ENCODE results near the gene MEST. TPM values are rescaled to one million over a fixed set of nuclear protein-coding genes. Genes with fewer than 3 reads are reported as not detected.

The MEST gene
- total RNA-seq, 1 experiment from 2014 or later, result 34.3 TPM

DNA sequence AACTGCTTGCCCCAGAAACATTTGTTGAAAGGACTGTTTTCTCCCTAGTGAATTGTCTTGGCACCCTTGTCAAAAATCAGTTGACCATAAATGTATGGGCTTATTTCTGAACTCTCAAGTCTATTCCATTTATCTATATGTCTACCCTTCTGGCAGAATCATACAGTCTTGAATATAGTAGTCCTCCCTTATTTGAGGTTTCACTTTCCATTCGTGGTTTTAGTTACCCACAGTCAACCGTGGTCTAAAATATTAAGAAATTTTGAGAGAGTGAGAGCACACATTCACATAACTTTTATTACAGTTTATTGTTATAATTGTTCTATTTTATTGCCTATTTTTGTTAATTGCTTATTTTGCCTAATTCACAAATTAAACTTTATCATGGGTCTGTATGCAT lies 33.6 kb upstream of the MEST start:
- H4K20me1 ChIP-seq (ENCODE audit: insufficient read depth, low read depth, low read length), result no peaks in the 10 kb centered on the region
- DNase-seq, result no peak
- no peaks in the 10 kb centered on the region; the same call in 1 of the 2 replicates for H3K9me3 ChIP-seq (ENCODE audit: low read length)
- H3K36me3 ChIP-seq (ENCODE audit: insufficient read depth, low read length), result no peaks in the 10 kb centered on the region
- H3K79me2 ChIP-seq (ENCODE audit: low read length), result no peaks in the 10 kb centered on the region
- H3K4me2 ChIP-seq (ENCODE audit: low read depth, low read length, poor library complexity, severe bottlenecking), result no peak overlapping the region
- H3K27me3 ChIP-seq (ENCODE audit: low read length), result 0 out of 2 replicates have a peak, but pooled peaks cover 4% of the 10 kb centered on the region
- H3K4me1 ChIP-seq (ENCODE audit: low read length), result no peaks in the 10 kb centered on the region
- H3K4me3 ChIP-seq (ENCODE audit: low read length), result no peak overlapping the region
- H2AFZ ChIP-seq (ENCODE audit: low read length), result no peak overlapping the region
- no peak overlapping the region for H3K27ac ChIP-seq (ENCODE audit: low read length)
- no peak overlapping the region for H3K9ac ChIP-seq (ENCODE audit: low read length)
- no peaks in the 10 kb centered on the region for H3K9me2 ChIP-seq (replicated peaks; ENCODE audit: insufficient read depth, low read length)

DNA sequence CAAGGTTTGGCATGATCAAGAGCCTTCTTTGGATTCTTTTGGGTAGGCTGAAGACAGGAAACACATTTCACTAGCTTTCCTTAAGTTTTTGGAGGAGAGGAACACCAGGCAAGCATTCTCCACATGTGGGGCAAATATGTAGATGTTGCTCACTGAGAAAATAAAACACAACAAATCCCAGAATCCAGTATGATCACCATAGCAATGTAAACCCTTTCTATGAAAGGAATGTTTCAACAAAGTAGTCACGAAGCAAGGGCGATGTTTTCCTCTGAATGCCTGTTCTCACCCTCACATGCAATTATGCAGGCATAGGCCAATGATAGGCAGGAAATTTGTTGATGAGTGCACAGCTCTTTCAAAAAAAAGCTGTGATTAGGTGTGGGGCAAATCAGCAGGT lies 30.6 kb upstream of the MEST start:
- Histone ChIP-seq H2AFZ (ENCODE audit: low read length) (no peak overlapping the region), H3K4me3 (ENCODE audit: low read length) (no peak overlapping the region), H4K20me1 (ENCODE audit: insufficient read depth, low read depth, low read length) (no peaks in the 10 kb centered on the region), H3K27me3 (ENCODE audit: low read length) (0 out of 2 replicates have a peak, but pooled peaks cover 4% of the 10 kb centered on the region), H3K4me1 (ENCODE audit: low read length) (no peaks in the 10 kb centered on the region), H3K27ac (ENCODE audit: low read length) (no peak overlapping the region), H3K9me3 (ENCODE audit: low read length) (no peaks in the 10 kb centered on the region; the same call in 1 of the 2 replicates), H3K79me2 (ENCODE audit: low read length) (no peaks in the 10 kb centered on the region), H3K36me3 (ENCODE audit: insufficient read depth, low read length) (no peaks in the 10 kb centered on the region), H3K9ac (ENCODE audit: low read length) (no peak overlapping the region), H3K9me2 (replicated peaks; ENCODE audit: insufficient read depth, low read length) (no peaks in the 10 kb centered on the region), H3K4me2 (ENCODE audit: low read depth, low read length, poor library complexity, severe bottlenecking) (no peak overlapping the region)
- DNase-seq, result no peak

DNA sequence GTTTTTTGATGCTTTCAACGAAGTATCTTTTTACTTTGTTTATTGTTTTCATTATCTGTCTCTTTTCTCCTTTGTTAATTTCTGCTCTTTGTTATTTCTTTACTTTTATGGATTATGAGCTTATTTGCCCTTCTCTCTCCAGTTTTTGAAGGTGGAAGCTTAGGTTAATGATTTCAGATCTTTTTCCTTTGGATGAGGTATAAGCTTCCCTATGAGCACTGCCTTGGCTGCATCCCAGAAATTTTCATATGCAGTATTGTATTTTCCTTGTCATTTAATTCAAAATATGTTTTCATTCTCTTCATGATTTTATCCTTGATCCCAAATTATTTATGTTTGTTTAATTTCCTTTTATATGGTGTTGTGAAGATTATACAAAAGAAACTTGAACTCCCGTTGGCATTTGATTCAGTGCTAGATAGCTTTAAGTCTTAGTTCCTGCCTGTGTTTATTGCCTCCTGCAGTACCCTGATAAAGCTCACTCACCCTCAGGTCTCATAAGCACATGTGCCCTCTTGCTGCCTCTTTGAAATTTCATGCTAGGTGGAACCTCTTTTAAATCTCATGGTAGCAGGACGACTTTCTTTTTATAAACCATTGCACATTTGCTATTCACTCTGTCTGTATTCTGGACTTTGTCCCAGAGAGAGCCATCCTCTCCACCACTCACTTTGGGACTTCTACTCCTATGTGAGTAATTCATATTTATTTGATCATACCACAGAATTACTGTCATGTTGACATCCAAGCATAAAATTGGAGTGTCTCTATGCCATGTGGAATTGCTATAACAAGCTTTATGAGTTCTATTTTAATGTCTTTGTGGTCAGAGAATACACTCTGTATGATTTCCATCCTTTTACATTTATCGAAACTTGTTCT lies 28.1 kb upstream of the MEST start:
- Histone ChIP-seq H3K4me1 (ENCODE audit: low read length) (no peaks in the 10 kb centered on the region), H3K9me2 (replicated peaks; ENCODE audit: insufficient read depth, low read length) (no peaks in the 10 kb centered on the region), H3K4me3 (ENCODE audit: low read length) (no peak overlapping the region), H3K36me3 (ENCODE audit: insufficient read depth, low read length) (no peaks in the 10 kb centered on the region), H3K27ac (ENCODE audit: low read length) (no peak overlapping the region), H3K9me3 (ENCODE audit: low read length) (no peaks in the 10 kb centered on the region; the same call in 1 of the 2 replicates), H3K79me2 (ENCODE audit: low read length) (no peaks in the 10 kb centered on the region), H3K27me3 (ENCODE audit: low read length) (0 out of 2 replicates have a peak, but pooled peaks cover 4% of the 10 kb centered on the region), H4K20me1 (ENCODE audit: insufficient read depth, low read depth, low read length) (no peaks in the 10 kb centered on the region), H3K4me2 (ENCODE audit: low read depth, low read length, poor library complexity, severe bottlenecking) (no peak overlapping the region), H3K9ac (ENCODE audit: low read length) (no peak overlapping the region), H2AFZ (ENCODE audit: low read length) (no peak overlapping the region)
- no peak for DNase-seq

DNA sequence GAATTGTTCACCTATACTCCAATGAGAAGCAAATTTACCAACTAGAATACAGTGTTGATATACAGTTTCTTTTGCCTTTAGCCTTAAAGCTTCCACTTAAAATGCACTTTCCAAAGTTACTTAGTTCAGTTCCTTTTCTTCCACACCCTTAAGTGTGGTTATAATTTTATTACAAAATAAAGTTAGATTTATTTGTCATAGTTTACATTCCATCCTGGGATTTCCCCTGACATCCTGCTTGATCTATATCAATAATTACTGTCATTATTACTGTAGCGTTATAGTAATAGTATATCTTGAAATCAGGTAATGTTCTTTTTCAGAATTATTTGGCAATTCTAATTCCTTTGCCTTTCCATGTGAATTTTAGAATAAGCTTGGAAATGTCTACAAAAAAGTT lies 23.3 kb upstream of the MEST start:
- Histone ChIP-seq H3K27me3 (ENCODE audit: low read length) (no peaks in the 10 kb centered on the region), H3K9me3 (ENCODE audit: low read length) (no peaks in the 10 kb centered on the region), H3K36me3 (ENCODE audit: insufficient read depth, low read length) (no peaks in the 10 kb centered on the region), H3K4me1 (ENCODE audit: low read length) (peaks cover 5% of the 10 kb centered on the region; the same call in 1 of the 2 replicates), H3K9me2 (replicated peaks; ENCODE audit: insufficient read depth, low read length) (no peaks in the 10 kb centered on the region), H3K27ac (ENCODE audit: low read length) (no peak overlapping the region), H3K4me2 (ENCODE audit: low read depth, low read length, poor library complexity, severe bottlenecking) (no peak overlapping the region), H3K4me3 (ENCODE audit: low read length) (no peak overlapping the region), H4K20me1 (ENCODE audit: insufficient read depth, low read depth, low read length) (no peaks in the 10 kb centered on the region), H3K9ac (ENCODE audit: low read length) (no peak overlapping the region), H2AFZ (ENCODE audit: low read length) (no peak overlapping the region), H3K79me2 (ENCODE audit: low read length) (no peaks in the 10 kb centered on the region)
- no peak for DNase-seq

DNA sequence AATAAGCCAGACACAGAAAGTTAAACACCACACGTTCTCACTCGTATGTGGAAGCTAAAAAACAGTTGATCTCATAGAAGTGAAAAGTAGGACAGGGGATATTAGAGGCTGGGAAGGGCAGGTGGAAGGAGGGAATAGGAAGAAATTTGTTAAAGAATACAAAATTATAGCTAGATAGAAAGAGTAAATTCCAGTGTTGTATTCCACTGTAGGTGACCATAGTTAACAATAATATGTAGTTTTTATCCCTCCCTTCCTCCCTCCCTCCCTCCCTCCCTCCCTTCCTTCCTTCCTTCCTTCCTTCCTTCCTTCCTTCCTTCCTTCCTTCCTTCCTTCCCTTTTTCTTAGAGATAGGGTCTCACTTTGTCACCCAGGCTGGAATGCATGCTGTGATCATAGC lies 19.9 kb upstream of the MEST start:
- Histone ChIP-seq H3K27me3 (ENCODE audit: low read length) (no peaks in the 10 kb centered on the region), H2AFZ (ENCODE audit: low read length) (no peak overlapping the region), H3K79me2 (ENCODE audit: low read length) (no peaks in the 10 kb centered on the region), H4K20me1 (ENCODE audit: insufficient read depth, low read depth, low read length) (no peaks in the 10 kb centered on the region), H3K27ac (ENCODE audit: low read length) (no peak overlapping the region), H3K4me2 (ENCODE audit: low read depth, low read length, poor library complexity, severe bottlenecking) (no peak overlapping the region), H3K4me3 (ENCODE audit: low read length) (no peak overlapping the region), H3K9me2 (replicated peaks; ENCODE audit: insufficient read depth, low read length) (no peaks in the 10 kb centered on the region), H3K9ac (ENCODE audit: low read length) (no peak overlapping the region), H3K36me3 (ENCODE audit: insufficient read depth, low read length) (no peaks in the 10 kb centered on the region), H3K9me3 (ENCODE audit: low read length) (no peaks in the 10 kb centered on the region), H3K4me1 (ENCODE audit: low read length) (peaks cover 5% of the 10 kb centered on the region; the same call in 1 of the 2 replicates)
- no peak for DNase-seq

DNA sequence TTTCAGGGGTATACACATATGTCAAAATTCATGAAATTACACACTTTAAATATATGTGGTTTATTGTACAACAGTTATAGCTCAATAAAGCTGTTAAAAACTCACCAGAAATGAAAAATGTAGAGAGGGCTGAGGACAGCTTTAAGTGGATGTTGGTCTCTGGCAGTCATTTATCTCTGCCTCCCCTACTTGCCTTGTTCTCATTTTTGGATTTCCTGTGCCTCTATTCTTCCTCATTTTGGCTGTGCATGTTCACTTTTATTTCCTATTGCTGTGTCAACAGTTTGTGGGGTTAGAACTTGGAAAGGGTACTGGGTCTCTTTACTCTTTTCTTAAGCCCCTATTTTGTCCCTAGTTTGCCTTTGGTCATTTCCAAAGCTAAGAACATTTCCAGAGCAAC lies 18.6 kb upstream of the MEST start:
- Histone ChIP-seq H2AFZ (ENCODE audit: low read length) (peak overlapping the region; percentile 37; the same call in 1 of the 2 replicates), H4K20me1 (ENCODE audit: insufficient read depth, low read depth, low read length) (no peaks in the 10 kb centered on the region), H3K36me3 (ENCODE audit: insufficient read depth, low read length) (no peaks in the 10 kb centered on the region), H3K9me3 (ENCODE audit: low read length) (no peaks in the 10 kb centered on the region), H3K4me1 (ENCODE audit: low read length) (peaks cover 5% of the 10 kb centered on the region; the same call in 1 of the 2 replicates), H3K9me2 (replicated peaks; ENCODE audit: insufficient read depth, low read length) (no peaks in the 10 kb centered on the region), H3K27ac (ENCODE audit: low read length) (no peak overlapping the region), H3K4me2 (ENCODE audit: low read depth, low read length, poor library complexity, severe bottlenecking) (no peak overlapping the region), H3K4me3 (ENCODE audit: low read length) (no peak overlapping the region), H3K27me3 (ENCODE audit: low read length) (no peaks in the 10 kb centered on the region; the same call in 1 of the 2 replicates), H3K79me2 (ENCODE audit: low read length) (no peaks in the 10 kb centered on the region), H3K9ac (ENCODE audit: low read length) (no peak overlapping the region)
- DNase-seq, result no peak

DNA sequence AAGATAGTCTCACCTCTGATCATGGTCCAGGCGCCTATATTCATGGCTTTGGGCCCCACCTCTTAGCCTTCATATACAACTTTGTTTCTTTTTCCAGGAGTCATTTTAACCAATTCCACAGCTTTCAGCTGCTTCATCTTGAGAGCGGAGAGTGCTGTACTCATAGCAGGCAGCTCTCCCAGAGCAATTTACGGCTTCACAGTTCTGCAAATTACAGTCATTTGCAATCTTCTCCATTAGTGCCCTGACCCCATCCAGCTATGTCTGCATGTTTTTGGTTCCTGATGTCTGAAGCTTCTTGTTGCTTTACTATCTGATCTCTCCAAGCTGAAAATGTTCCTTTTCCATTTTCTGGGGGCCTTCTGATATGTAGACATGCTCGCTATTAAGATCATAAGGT lies 18.0 kb upstream of the MEST start:
- DNase-seq, result no peak
- Histone ChIP-seq H3K9me2 (replicated peaks; ENCODE audit: insufficient read depth, low read length) (no peaks in the 10 kb centered on the region), H3K4me3 (ENCODE audit: low read length) (no peak overlapping the region), H3K9me3 (ENCODE audit: low read length) (no peaks in the 10 kb centered on the region), H2AFZ (ENCODE audit: low read length) (no peak overlapping the region), H3K4me1 (ENCODE audit: low read length) (peaks cover 5% of the 10 kb centered on the region; the same call in 1 of the 2 replicates), H3K36me3 (ENCODE audit: insufficient read depth, low read length) (no peaks in the 10 kb centered on the region), H3K27ac (ENCODE audit: low read length) (no peak overlapping the region), H3K4me2 (ENCODE audit: low read depth, low read length, poor library complexity, severe bottlenecking) (no peak overlapping the region), H3K27me3 (ENCODE audit: low read length) (no peaks in the 10 kb centered on the region; the same call in 1 of the 2 replicates), H3K9ac (ENCODE audit: low read length) (no peak overlapping the region), H3K79me2 (ENCODE audit: low read length) (no peaks in the 10 kb centered on the region), H4K20me1 (ENCODE audit: insufficient read depth, low read depth, low read length) (no peaks in the 10 kb centered on the region)

DNA sequence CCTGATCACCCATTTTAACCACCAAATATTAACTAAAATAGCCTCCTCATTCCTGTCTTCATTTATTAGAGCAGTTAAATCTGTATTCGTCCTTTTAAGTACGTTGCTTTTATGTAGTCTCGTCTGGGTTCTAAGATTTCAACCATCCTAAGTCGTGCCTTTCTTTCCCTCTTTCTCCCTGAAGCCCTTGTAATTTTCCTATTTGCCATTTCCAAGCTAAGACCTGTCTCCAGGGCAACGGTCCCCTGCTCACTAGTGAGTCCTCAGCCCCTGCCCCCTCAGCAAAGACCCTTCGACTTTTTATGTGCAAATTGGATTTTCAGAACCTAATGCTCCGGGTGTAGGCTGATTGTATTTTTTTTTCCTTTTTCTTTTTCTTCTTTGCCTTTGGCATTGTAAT lies 16.1 kb upstream of the MEST start:
- no peaks in the 10 kb centered on the region for H3K36me3 ChIP-seq (ENCODE audit: insufficient read depth, low read length)
- no peak overlapping the region for H3K4me3 ChIP-seq (ENCODE audit: low read length)
- no peaks in the 10 kb centered on the region for H3K9me2 ChIP-seq (replicated peaks; ENCODE audit: insufficient read depth, low read length)
- H2AFZ ChIP-seq (ENCODE audit: low read length), result no peak overlapping the region
- H3K4me1 ChIP-seq (ENCODE audit: low read length), result peaks cover 5% of the 10 kb centered on the region; the same call in 1 of the 2 replicates
- no peaks in the 10 kb centered on the region for H3K9me3 ChIP-seq (ENCODE audit: low read length)
- DNase-seq, result no peak
- no peaks in the 10 kb centered on the region for H3K79me2 ChIP-seq (ENCODE audit: low read length)
- no peak overlapping the region for H3K9ac ChIP-seq (ENCODE audit: low read length)
- no peaks in the 10 kb centered on the region for H4K20me1 ChIP-seq (ENCODE audit: insufficient read depth, low read depth, low read length)
- no peaks in the 10 kb centered on the region; the same call in 1 of the 2 replicates for H3K27me3 ChIP-seq (ENCODE audit: low read length)
- H3K4me2 ChIP-seq (ENCODE audit: low read depth, low read length, poor library complexity, severe bottlenecking), result no peak overlapping the region
- H3K27ac ChIP-seq (ENCODE audit: low read length), result no peak overlapping the region
